IPS-NIHi7 (cell line): ENCODE results near the gene EIF6.
"Not testable (repeated sequence)": the region's sequence is repeated elsewhere in the genome, so short reads cannot be mapped to it uniquely, and the experiment has no call there.

Experiments
- DNase-seq: peaks from one replicate; pipeline ENCODE4 v3.0.0; 2012; ENCODE audit warnings: mixed read lengths; ENCODE audit errors: extremely low spot score

The EIF6 gene

DNA sequence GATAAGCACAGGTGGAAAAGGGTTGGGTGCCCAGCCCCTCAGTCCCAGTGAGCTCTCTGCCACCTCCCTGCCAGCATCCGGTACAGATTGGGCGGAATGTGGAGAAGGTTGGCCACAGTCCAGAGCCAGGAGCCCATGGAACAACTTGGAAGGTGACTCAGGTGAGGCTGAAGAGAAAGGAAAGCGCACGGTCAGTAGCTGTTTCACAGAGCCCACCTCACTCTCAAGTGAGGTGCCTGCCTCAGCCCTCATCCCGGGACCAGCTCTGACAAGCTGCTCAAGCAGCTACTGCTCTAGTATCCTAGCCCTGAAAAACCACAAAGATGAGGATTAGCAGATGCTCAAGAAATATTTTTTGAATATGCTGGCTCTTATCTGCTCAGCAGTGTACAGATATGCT lies 5.5 kb downstream of the EIF6 start:
- no peak for DNase-seq

- peak; percentile 96 for DNase-seq
These were observed 6.8 kb downstream of the EIF6 start, which contains the start of gene MMP24OS for GRCh38 chr20:35277531-35278395. MMP24OS (minus strand) TSS chr20:35278122; CDS start chr20:35277929, 193 bp downstream.

DNA sequence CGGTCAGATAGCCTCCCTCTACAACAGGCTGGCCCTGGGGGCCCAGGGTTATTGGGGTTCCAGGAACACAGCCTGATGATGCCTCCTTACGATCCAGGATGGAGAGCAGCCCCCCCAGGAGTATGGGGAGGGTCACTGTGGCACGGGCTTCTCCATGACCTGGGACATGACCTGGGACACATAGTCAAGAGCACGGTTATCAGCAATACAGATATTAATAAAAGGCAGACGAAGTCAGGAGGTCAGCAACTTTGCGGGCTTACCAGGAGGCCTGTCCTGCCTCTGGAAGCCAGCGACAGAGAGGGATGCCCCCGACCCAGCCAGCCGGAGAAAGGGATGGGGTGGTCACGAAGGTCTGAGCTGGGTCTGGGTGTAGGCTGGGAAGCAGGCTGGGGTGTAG lies 7.4 kb downstream of the EIF6 start:
- no peak for DNase-seq

GRCh38 chr20:35276408-35276807 lies 8.2 kb downstream of the EIF6 start:
- no peak for DNase-seq

- DNase-seq, result no peak
These were observed 8.8 kb downstream of the EIF6 start for GRCh38 chr20:35275741-35276251.

DNA sequence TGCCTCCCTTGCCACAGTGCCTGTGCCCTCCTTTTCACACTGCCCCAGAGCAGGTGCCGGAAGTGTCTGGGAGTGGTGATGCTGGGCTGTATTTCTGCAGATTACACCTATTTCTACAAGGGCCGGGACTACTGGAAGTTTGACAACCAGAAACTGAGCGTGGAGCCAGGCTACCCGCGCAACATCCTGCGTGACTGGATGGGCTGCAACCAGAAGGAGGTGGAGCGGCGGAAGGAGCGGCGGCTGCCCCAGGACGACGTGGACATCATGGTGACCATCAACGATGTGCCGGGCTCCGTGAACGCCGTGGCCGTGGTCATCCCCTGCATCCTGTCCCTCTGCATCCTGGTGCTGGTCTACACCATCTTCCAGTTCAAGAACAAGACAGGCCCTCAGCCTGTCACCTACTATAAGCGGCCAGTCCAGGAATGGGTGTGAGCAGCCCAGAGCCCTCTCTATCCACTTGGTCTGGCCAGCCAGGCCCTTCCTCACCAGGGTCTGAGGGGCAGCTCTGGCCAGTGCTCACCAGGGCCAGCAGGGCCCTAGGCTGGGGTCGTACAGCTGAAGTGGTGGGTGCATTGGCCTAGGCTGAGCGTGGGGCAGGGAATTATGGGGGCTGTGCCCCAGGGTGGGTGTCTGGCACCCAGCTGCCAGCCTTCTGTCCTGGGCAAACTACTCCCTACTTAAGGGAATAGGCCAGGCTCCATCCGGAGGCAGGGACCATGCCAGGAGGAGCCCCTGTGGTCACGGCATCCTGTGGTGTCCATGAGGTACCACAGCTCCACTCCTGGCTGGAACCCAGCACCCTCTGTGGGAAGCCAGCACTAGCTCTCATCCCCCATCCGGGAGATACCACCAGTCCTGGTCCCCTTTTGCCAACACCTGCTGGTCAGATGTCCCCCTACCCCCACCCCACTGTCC lies 10.1 kb downstream of the EIF6 start:
- DNase-seq, result no peak

- DNase-seq, result peak; percentile 37
These were observed 11.0 kb downstream of the EIF6 start for GRCh38 chr20:35273449-35274171.

GRCh38 chr20:35271904-35272303 lies 12.7 kb downstream of the EIF6 start:
- no peak for DNase-seq

- DNase-seq, result no peak
These were observed 13.3 kb downstream of the EIF6 start for GRCh38 chr20:35271073-35271882.

GRCh38 chr20:35270021-35270902 lies 14.3 kb downstream of the EIF6 start:
- no peak for DNase-seq

GRCh38 chr20:35269055-35269781 lies 15.4 kb downstream of the EIF6 start:
- peak; percentile 85 for DNase-seq

GRCh38 chr20:35267092-35267491 lies 17.5 kb downstream of the EIF6 start:
- DNase-seq, result no peak

DNA sequence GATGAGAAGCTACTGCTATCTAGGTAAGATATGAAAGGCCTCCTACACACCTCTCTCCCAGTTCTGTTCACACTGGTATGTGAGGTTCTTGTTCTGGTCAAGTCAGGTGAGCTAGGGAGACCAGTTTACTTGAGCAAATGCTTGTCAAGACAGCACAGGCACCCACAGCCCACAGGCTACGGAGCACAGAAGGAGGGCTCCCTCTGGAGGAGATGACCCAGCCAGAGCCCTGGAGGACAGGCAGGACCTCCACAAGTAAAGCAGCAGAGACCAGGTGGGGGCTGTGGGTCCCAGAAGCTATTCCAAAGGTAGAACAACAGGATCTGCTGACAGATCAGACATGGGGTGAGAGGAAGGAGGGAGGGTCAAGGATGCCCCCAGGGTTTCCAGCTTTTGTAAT lies 19.8 kb downstream of the EIF6 start:
- peak; percentile 58 for DNase-seq

- no peak for DNase-seq
These were observed 20.8 kb downstream of the EIF6 start for GRCh38 chr20:35263532-35264341.

DNA sequence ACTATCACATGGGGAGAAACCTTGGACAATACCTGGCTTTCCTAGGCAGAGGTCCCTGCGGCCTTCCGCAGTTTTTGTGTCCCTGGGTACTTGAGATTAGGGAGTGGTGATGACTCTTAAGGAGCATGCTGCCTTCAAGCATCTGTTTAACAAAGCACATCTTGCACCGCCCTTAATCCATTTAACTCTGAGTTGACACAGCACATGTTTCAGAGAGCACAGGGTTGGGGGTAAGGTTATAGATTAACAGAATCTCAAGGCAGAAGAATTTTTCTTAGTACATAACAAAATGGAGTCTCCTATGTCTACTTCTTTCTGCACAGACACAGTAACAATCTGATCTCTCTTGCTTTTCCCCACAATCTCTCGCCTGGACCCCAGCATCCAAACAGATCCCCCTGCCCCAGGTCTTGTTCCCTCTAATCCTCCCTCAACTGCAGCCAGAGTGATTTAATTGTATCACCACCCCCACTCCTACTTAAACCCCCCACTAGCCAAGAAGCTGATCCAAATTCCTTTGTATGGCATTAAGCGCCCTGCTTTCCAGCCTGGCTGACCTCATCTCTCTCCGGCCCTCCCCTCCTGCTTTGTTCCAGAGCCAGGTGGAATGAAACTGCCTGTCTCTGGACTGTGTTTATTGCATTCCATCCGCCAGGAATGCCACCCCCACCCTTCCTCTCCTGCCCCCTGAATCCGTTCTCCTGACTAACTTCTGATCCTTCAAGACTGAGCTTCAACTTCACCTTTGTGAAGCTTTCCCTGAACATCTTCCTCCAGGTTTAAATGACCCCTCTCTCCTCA lies 21.6 kb downstream of the EIF6 start:
- peak; percentile 70 for DNase-seq

DNA sequence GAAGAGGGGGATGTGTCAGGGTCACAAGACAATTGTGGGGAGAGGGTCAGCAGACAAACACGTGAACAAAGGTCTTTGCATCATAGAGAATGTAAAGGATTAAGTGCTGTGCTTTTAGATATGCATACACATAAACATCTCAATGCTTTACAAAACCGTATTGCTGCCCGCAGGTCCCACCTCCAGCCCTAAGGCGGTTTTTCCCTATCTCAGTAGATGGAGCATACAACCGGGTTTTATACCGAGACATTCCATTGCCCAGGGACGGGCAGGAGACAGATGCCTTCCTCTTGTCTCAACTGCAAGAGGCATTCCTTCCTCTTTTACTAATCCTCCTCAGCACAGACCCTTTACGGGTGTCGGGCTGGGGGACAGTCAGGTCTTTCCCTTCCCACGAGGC lies 22.3 kb downstream of the EIF6 start:
- not testable (repeated sequence) for DNase-seq

DNA sequence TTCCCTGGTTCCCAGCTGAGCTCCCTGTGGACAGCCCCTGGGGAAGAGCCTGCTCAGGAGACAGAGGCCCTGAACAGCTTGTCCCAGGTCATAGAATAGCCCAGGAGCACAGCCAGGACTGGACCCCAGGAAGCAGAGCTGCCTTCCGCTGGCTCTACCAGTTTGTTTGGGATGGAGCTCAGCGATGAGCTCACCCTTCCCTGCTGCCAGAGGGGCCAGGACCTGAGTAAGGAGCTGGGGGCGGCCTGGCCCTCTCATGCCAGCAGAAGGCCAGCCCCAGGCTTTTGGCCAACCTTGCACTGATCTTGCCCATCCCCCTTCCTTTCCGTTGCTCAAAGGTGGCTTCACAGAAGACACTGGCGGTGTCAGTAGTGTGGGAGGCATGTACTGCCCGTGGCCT lies 24.1 kb downstream of the EIF6 start:
- DNase-seq, result no peak
